ENCODE measurements around the gene CRTAP.

DNA sequence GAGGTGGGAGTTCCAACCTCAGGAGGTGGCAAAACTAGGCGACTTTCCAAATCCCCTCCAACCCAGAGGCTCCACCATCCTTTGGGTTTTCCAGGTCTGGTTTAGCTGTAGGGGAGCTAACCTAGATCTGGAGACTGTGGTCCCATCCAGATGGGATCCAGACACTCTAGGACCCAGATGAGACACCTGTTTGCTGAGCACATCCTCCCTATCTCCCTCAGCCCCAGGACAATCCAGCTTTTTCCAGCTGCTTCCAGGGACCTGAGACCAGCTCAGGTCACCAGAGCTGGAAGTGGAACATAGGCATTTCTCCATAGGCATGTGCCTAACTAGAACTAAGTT, 18.2 kb downstream of the CRTAP start:
- no peak for TF ChIP-seq POLR2A (IDR thresholded peaks at IDR 0.05; ENCODE audit: low read length)
- no peak for TF ChIP-seq GATA1 (IDR thresholded peaks at IDR 0.05; ENCODE audit: low read depth, low read length)

Measured in erythroblast (primary cell).